ENCODE results near the gene PSMB7.

DNA sequence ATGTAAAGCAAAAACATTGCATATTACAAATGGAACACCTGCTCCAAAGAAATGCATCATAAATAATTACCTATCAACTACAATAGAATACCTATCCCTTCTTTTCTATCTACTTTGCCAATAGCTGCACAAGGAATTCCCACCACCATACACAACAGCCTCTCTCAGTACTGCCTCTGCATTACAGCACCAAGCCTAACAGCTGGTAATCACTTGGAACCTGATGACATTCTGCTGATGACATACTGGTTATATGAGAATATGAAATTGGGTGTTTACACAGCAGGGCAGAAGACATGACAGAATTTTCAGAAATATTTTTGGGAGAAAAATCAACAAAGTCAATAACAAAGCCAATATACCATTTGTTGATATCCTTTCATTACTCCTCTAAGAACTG lies 43.2 kb downstream of the PSMB7 start:
- TF ChIP-seq, protein P1, sequence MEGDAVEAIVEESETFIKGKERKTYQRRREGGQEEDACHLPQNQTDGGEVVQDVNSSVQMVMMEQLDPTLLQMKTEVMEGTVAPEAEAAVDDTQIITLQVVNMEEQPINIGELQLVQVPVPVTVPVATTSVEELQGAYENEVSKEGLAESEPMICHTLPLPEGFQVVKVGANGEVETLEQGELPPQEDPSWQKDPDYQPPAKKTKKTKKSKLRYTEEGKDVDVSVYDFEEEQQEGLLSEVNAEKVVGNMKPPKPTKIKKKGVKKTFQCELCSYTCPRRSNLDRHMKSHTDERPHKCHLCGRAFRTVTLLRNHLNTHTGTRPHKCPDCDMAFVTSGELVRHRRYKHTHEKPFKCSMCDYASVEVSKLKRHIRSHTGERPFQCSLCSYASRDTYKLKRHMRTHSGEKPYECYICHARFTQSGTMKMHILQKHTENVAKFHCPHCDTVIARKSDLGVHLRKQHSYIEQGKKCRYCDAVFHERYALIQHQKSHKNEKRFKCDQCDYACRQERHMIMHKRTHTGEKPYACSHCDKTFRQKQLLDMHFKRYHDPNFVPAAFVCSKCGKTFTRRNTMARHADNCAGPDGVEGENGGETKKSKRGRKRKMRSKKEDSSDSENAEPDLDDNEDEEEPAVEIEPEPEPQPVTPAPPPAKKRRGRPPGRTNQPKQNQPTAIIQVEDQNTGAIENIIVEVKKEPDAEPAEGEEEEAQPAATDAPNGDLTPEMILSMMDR (IDR thresholded peaks at IDR 0.05; ENCODE audit: low read depth, low read length, poor library complexity, severe bottlenecking) = no peak
- no peak for TF ChIP-seq EZH2phosphoT487 (IDR thresholded peaks at IDR 0.05; ENCODE audit: borderline replicate concordance, low read length)

All from DOHH2 (cell line).